HCT116 (cell line): ENCODE measurements around the gene RAB3C. TPM values are rescaled to one million over a fixed set of nuclear protein-coding genes. Genes with fewer than 3 reads are reported as not detected.

ENCODE experiments used
- ATAC-seq: fragments of 200-7000 bp; cut with Tn5 transposase; 2 replicates; pipeline ENCODE4 v1.9.1; 2020; ENCODE audit warnings: mild to moderate bottlenecking, moderate library complexity
- BruUV-seq: library from RNA; stranded (reverse); fragments of 400-500 nt; replicated peaks from 2 replicates; lab custom pipeline; 2021; lab: Mats Ljungman, UMichigan
- CTCF ChIA-PET: fragments of 300-600 bp; sonication (Branson Sonifier 250); formaldehyde crosslinking; loops from one replicate; lab custom pipeline; 2021; ENCODE audit warnings: antibody characterized with exemption; lab: Charles Lee
- POLR2A ChIA-PET: fragments of 300-600, 350-600 bp; sonication (Branson Sonifier 250); formaldehyde crosslinking; loops from one replicate; lab custom pipeline; 2021; ENCODE audit warnings: antibody characterized with exemption; lab: Charles Lee
- RAD21 ChIA-PET, 2 experiments: fragments of 300-600 bp; sonication (Branson Sonifier 250); formaldehyde crosslinking; loops; one replicate each; lab custom pipeline; 2023; ENCODE audit warnings: low total read pairs in 2 of 2; ENCODE audit not compliant: uncharacterized antibody in 2 of 2, unreplicated experiment in 2 of 2, low non-redundant PET in 1 of 2; lab: Charles Lee
- DNase-seq: peaks from one replicate; pipeline ENCODE4 v3.0.0-alpha.2; 2010; ENCODE audit warnings: low read depth, low spot score
- H2AFZ ChIP-seq: fragments of 200-600 bp; shearing (Covaris generic), sonication (generic); 2 replicates; pipeline ENCODE4 v1.6.1; 2017; ENCODE audit warnings: low read depth, mixed run types, mixed read lengths, antibody characterized with exemption, low read length; ENCODE audit not compliant: poor library complexity, severe bottlenecking
- H3K27ac ChIP-seq: 2 replicates; pipeline ENCODE4 v1.5.1; 2012; ENCODE audit warnings: low read depth, low read length
- H3K27me3 ChIP-seq: fragments of 200-600 bp; sonication (generic); 2 replicates; pipeline ENCODE4 v1.6.1; 2016; ENCODE audit warnings: mixed run types, low read length, mixed read lengths; ENCODE audit not compliant: insufficient read depth
- H3K36me3 ChIP-seq, 2 experiments: fragments of 200-500 bp in 1 of 2; fragments of 200-600 bp in 1 of 2; sonication (Bioruptor generic) in 1 of 2; sonication (generic) in 1 of 2; 2 replicates each; pipeline versions ENCODE4 v1.5.1 to v1.6.1; 2014 to 2016; ENCODE audit warnings: low read length in 2 of 2, inconsistent platforms in 1 of 2, mixed read lengths in 1 of 2, mixed run types in 1 of 2; ENCODE audit not compliant: insufficient read depth in 2 of 2, control insufficient read depth in 1 of 2
- H3K4me1 ChIP-seq, 2 experiments: fragments of 200-600 bp in 1 of 2; sonication (generic) in 1 of 2; 2 replicates each; pipeline versions ENCODE4 v1.5.1 to v1.6.1; 2012 to 2017; ENCODE audit warnings: low read length in 2 of 2, inconsistent platforms in 1 of 2, mild to moderate bottlenecking in 1 of 2, mixed read lengths in 1 of 2, mixed run types in 1 of 2, moderate library complexity in 1 of 2; ENCODE audit not compliant: insufficient read depth in 2 of 2, control insufficient read depth in 1 of 2
- H3K4me2 ChIP-seq: fragments of 200-600 bp; sonication (generic); 2 replicates; pipeline ENCODE4 v1.6.1; 2017; ENCODE audit warnings: mixed run types, low read length, mixed read lengths
- H3K4me3 ChIP-seq, 2 experiments: fragments of 200-600 bp in 1 of 2; sonication (generic) in 1 of 2; replicated peaks in 1 of 2; 2 replicates each; pipeline ENCODE4 v1.5.1; 2011 to 2016; ENCODE audit warnings: low read length in 2 of 2, control low read depth in 1 of 2, low read depth in 1 of 2, mild to moderate bottlenecking in 1 of 2, mixed read lengths in 1 of 2, mixed run types in 1 of 2
- H3K79me2 ChIP-seq: fragments of 200-600 bp; sonication (generic); 2 replicates; pipeline ENCODE4 v1.6.1; 2017; ENCODE audit warnings: mild to moderate bottlenecking, mixed run types, low read length, moderate library complexity, mixed read lengths; ENCODE audit not compliant: insufficient read depth
- H3K9ac ChIP-seq: fragments of 200-600 bp; sonication (generic); 2 replicates; pipeline ENCODE4 v1.6.1; 2016; ENCODE audit warnings: low read length, mixed read lengths
- H3K9me2 ChIP-seq: fragments of 200-600 bp; sonication (generic), shearing (Covaris generic); 2 replicates; pipeline ENCODE4 v1.6.1; 2017; ENCODE audit warnings: mixed run types, mild to moderate bottlenecking, moderate library complexity; ENCODE audit not compliant: insufficient read depth
- H3K9me3 ChIP-seq, 2 experiments: fragments of 200-500 bp in 1 of 2; fragments of 200-600 bp in 1 of 2; sonication (Bioruptor generic) in 1 of 2; sonication (generic) in 1 of 2; 2 replicates each; pipeline ENCODE4 v1.6.1; 2014 to 2017; ENCODE audit warnings: low read length in 2 of 2, mixed read lengths in 2 of 2, inconsistent platforms in 1 of 2, low read depth in 1 of 2, mild to moderate bottlenecking in 1 of 2, mixed run types in 1 of 2, moderate library complexity in 1 of 2; ENCODE audit not compliant: control insufficient read depth in 1 of 2, insufficient read depth in 1 of 2
- H4K20me1 ChIP-seq: fragments of 200-600 bp; sonication (generic), shearing (Covaris generic); 2 replicates; pipeline ENCODE4 v1.6.1; 2017; ENCODE audit warnings: mixed run types, mild to moderate bottlenecking, moderate library complexity; ENCODE audit not compliant: insufficient read depth
- ATF3 ChIP-seq: IDR thresholded peaks from 2 replicates; pipeline ENCODE4 v1.6.1; 2012
- CBX3 ChIP-seq: IDR thresholded peaks from 2 replicates; pipeline ENCODE4 v1.6.1; 2012; ENCODE audit warnings: low read depth
- CTCF ChIP-seq, 3 experiments: fragments of 200-600 bp in 1 of 3; sonication (generic) in 1 of 3; IDR thresholded peaks in 2 of 3; conservative IDR thresholded peaks in 1 of 3; 2 replicates each; pipeline ENCODE4 v1.5.1; 2012 to 2017; ENCODE audit warnings: low read depth in 2 of 3, low read length in 2 of 3, antibody characterized with exemption in 1 of 3, borderline replicate concordance in 1 of 3, control low read depth in 1 of 3, mild to moderate bottlenecking in 1 of 3, mixed read lengths in 1 of 3, mixed run types in 1 of 3, moderate library complexity in 1 of 3; ENCODE audit not compliant: insufficient read depth in 1 of 3
- EZH2 ChIP-seq: fragments of 200-600 bp; sonication (generic); IDR thresholded peaks from 2 replicates; pipeline ENCODE4 v1.6.1; 2017; ENCODE audit warnings: antibody characterized with exemption, mixed run types
- JUND ChIP-seq: IDR thresholded peaks from 2 replicates; pipeline ENCODE4 v1.6.1; 2012
- REST ChIP-seq: IDR thresholded peaks from 2 replicates; pipeline ENCODE4 v1.6.1; 2012; ENCODE audit warnings: low read depth
- SIN3A ChIP-seq: IDR thresholded peaks from 2 replicates; pipeline ENCODE4 v1.6.1; 2012; ENCODE audit warnings: low read depth
- SRF ChIP-seq: IDR thresholded peaks from 2 replicates; pipeline ENCODE4 v1.6.1; 2012; ENCODE audit warnings: low read depth
- TCF7L2 ChIP-seq: IDR thresholded peaks from 2 replicates; pipeline ENCODE4 v1.7.0; 2011; ENCODE audit warnings: borderline replicate concordance, inconsistent platforms; ENCODE audit not compliant: insufficient read depth, insufficient read length; ENCODE audit errors: extremely low read depth
- ZFX ChIP-seq: fragments of 450-650 bp; IDR thresholded peaks from 2 replicates; pipeline ENCODE4 v1.6.1; 2017
- ZNF274 ChIP-seq: fragments of 200-500 bp; sonication (Bioruptor generic); IDR thresholded peaks from 2 replicates; pipeline ENCODE4 v1.6.1; 2014; ENCODE audit warnings: mild to moderate bottlenecking, low read depth, low read length, inconsistent platforms
- intact Hi-C: fragments of 100-400 bp; cut with micrococcal nuclease; formaldehyde crosslinking; loops from 2 replicates; pipeline ENCODE4 v1.10.0; 2022
- total RNA-seq: library from RNA; stranded (reverse); gene quantifications from one replicate; pipeline ENCODE4 v1.2.1, GENCODE V29; 2021; ENCODE audit not compliant: unreplicated experiment

The RAB3C gene
- total RNA-seq, 1 experiment from 2014 or later, result not detected

GRCh38 chr5:58851571-58851970, 268.7 kb downstream of the RAB3C start (continued):
- TF ChIP-seq TCF7L2, result no peak
- no peak for TF ChIP-seq JUND
- TF ChIP-seq EZH2, result no peak
- no peak for TF ChIP-seq SRF
- no peak for TF ChIP-seq REST

GRCh38 chr5:58852566-58852965, 269.7 kb downstream of the RAB3C start:
- Histone ChIP-seq H2AFZ (no peak overlapping the region), H3K79me2 (no peaks in the 10 kb centered on the region), H3K27ac (no peak overlapping the region), H3K9me3 (no peaks in the 10 kb centered on the region), H3K36me3 (no peaks in the 10 kb centered on the region), H3K9me2 (no peaks in the 10 kb centered on the region), H4K20me1 (no peaks in the 10 kb centered on the region), H3K27me3 (peaks cover 33% of the 10 kb centered on the region; the same call in 1 of the 2 replicates), H3K4me1 (no peaks in the 10 kb centered on the region), H3K4me3 (no peak overlapping the region), H3K9ac (no peak overlapping the region), H3K4me2 (no peak overlapping the region)
- intact Hi-C loops, result loop anchor here (5.0 kb wide), 1 partner anchor 375 kb away; no protein-coding TSS in a partner anchor
- TF ChIP-seq ZNF274, result no peak
- no peak for TF ChIP-seq ZFX
- TF ChIP-seq REST, result no peak
- TF ChIP-seq CBX3, result no peak
- no peak for TF ChIP-seq SIN3A
- TF ChIP-seq ATF3, result no peak
- TF ChIP-seq CTCF (IDR thresholded peaks at IDR 0.05 in 2 of 3, conservative IDR thresholded peaks at IDR 0.05 in 1 of 3; ENCODE audit: borderline replicate concordance in 1 of 3, insufficient read depth in 1 of 3, low read depth in 2 of 3, low read length in 2 of 3), result no peak
- RAD21 ChIA-PET, result no interaction called here
- DNase-seq, result no peak
- no TSS peak for BruUV-seq
- CTCF ChIA-PET, result interaction anchor here (1.4 kb wide), 1 partner anchor 350 kb away, joined by 3 read pairs; no protein-coding TSS in a partner anchor
- POLR2A ChIA-PET, result no interaction called here
- no peak for ATAC-seq
